GM18951 (cell line): ENCODE results near the gene SPEG.

Experiments used
- POLR2A ChIP-seq: IDR thresholded peaks from 4 replicates; pipeline ENCODE4 v1.6.1; 2011; ENCODE audit warnings: mild to moderate bottlenecking; ENCODE audit not compliant: insufficient read length, insufficient read depth; ENCODE audit errors: extremely low read depth
- in situ Hi-C: fragments of 300-500 bp; cut with MboI; formaldehyde crosslinking; loops from one replicate; pipeline ENCODE4 v1.12.0; 2022; ENCODE audit warnings: low sequenced_read_pairs, mixed read lengths, inconsistent platforms; ENCODE audit not compliant: unreplicated experiment

SPEG gene

DNA sequence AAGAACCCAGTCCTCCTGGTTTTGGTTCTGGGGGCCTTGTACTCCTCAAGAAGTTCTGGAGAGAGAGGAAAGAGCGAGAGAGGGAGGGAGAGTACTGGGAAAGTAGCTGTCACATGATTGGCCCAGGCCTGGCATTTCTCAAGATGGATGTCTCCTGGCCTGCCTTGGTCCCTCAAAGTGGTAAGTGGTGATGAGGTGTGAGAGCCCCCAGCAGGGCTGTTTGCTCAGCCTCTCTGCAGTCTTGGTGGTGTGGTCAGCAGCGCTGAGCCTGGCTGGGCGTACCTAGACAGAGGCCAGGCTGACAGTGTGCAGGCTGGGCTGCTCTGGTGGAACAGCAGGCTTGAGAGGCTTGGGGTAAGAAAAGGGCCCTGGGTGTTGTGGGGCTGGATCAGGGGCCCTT, 2.5 kb downstream of the SPEG start:
- TF ChIP-seq POLR2A, result no peak
- in situ Hi-C loops, result no loop called here

DNA sequence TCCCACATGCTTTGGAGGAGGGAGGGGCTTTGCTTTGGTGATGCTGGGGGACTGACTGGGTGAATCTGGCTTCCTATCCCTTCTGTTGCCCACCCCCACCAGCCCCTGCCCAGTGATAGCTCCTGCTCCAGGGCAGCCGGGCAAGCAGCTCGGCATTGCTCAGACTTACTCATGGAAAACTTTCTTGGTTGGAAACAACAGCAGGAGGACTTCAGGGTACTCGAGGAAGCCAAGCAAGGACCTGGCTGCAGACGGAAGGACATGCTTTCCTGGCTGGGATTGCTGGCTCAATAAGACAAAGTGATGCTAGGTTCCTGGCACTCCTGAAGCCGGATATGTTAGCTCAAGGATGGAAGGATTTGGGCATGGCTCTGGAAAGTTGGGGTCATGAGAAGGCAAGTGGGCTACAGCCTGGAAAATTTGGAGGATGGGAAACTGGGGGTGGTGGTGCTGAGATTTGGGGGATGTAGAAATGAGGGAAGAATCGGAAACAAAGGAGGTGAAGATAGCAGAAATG, 3.1 kb downstream of the SPEG start:
- TF ChIP-seq POLR2A, result no peak
- in situ Hi-C loops, result no loop called here

DNA sequence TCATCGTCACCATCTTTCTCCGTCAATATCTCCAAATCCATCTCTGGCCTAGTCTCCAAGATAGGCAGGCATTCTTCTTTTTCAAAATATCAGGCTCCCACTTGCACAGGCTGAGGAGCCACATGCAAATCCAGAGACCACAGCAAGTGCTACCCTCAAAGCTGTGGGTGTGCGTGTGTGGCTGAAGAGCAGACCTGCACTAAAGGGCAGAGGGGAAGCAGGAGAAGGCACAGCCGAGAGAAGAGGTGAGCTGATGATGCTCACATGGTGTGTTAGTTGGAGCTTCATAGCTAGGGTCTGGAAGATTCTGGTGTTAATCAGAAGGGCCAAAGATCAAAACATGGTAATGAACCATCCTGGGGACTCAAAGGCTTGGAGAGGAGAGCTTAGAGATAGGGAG, 3.8 kb downstream of the SPEG start:
- no peak for TF ChIP-seq POLR2A
- in situ Hi-C loops, result no loop called here

DNA sequence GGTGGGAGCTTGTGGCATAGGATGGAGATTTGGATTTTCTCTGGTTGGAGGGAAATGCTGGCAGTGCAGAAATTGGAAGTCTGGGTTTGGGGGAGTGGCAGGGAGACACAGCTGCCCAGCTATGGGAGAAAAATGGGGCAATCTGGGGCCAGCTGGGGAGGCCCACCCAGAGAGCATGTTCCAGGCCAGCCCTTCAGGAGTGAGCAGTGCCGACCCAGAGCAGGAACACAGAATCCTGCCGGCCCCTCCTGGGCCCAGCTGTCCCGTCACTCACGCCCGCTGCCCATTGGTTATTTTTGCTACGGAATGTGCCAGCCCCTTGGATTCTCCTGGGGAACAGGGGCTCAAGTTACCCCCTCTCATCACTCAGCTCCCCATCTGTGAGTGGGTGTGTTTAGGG, 4.9 kb downstream of the SPEG start:
- in situ Hi-C loops, result no loop called here
- TF ChIP-seq POLR2A, result no peak

DNA sequence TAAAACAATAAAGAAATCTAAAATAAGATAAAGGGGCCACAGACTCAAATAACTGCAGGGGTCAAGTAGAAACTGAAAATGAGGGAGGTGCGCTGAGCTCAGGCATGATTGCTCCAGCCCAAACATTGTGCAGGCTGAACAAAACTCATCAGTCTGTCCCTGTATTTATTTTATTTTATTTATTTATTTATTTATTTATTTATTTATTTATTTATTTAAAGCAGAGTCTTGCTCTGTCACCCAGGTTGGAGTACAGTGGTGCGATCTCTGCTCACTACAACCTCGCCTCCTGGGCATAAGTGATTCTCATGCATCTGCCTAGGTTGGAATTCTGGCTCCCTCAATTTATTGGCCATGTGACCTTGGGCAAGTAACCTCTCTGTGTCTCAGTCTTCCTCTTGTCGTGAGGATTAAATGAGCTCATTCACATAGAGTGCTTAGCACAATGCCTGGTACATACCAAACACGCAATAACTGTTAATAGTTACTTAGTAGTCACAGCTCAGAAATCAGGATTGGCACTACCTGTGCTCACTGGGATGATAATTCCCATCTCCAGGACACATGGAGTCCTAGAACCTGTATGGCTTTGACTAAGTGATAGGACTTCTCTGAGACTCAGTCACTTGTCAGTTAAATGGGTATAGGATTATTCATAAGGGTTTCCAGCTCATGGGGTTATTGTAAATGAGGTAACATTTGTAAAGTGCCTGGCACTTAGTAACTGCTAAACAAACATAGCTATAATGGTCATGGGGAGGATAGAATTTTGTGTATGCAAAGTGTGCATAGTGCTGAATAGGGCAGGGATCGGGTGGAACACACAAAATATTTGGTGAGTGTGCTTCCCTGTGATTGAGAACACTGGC, 6.0 kb downstream of the SPEG start:
- in situ Hi-C loops, result no loop called here
- no peak for TF ChIP-seq POLR2A

DNA sequence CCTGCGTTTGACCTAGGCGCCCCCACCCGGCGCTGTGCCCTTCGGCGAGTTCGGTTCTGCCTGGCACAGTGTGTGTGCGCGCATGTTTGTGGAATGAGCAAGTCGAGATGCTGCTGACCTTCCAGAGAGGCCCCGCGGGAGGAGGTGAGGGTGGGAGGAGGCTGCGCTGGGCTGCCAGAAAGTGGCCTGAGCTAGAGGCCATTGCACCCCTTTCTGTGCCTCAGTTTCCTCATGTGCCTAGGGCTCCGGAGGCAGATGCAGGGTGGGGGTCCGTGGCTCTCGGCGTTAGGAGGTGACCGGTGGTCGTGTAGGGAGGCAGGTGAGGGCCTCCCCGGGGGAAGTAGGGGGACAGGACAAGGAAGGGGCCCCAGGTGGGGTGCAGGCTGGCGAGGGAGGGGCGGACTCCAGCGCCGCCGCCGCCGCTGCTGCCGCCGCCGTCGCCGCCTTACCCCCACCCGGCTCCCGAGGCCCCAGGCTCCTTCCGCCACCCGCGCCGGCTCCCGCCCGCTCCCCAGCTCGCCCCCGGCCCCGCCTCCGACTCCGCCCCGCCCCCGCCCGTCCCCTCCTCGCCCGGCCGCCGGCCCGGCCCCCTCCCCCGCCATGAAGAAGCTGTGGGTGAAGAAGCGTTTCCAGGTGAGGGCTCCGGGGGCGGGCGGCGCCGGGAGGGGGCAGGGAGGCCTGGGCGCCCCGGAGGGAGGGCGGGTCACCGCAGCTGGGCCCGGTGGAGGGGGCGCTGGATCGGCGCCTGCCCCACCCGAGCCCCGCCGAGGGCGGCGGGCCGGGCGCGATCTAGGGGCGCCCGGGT, 7.0 kb downstream of the SPEG start:
- TF ChIP-seq POLR2A, result no peak

DNA sequence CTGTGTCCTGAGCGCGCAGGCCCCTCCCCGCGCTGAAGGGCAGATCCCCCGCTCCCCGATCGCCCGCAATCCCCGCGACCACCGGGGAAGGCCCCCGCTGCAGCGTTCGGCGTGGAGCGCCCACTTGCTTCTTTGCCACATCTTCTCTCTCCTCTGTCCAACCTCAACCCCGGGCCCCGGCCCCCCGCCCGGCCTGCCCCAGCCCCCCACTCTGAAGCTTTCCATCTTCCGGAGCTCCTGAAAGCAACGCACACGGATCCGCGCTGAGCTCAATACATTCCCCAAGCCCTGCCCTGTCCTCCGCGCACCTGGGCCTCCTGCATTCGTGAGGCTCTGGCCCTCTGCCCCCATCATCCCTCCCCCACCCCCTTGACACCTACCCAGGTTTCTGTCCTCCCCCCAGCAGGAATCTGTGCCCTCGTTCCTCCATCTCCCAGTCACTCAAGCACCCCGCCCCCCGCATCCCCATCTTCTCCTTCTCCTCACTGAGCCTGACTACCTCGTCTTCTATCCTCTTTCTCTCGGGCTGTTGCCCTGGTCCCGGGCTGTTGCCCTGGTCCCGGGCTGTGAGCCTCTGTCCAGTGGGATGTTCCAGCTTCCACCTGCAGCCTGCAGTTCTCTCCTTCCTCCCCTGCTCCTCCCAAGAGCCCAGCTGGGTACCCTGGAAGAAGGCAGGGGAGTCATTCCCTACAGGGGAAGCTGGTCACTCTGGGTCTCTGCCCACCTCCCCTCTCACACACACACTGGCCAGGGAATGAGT, 7.8 kb downstream of the SPEG start:
- TF ChIP-seq POLR2A, result no peak
- in situ Hi-C loops, result no loop called here

More for the DNA sequence above, 7.0 kb downstream of the SPEG start:
- in situ Hi-C loops, result no loop called here

DNA sequence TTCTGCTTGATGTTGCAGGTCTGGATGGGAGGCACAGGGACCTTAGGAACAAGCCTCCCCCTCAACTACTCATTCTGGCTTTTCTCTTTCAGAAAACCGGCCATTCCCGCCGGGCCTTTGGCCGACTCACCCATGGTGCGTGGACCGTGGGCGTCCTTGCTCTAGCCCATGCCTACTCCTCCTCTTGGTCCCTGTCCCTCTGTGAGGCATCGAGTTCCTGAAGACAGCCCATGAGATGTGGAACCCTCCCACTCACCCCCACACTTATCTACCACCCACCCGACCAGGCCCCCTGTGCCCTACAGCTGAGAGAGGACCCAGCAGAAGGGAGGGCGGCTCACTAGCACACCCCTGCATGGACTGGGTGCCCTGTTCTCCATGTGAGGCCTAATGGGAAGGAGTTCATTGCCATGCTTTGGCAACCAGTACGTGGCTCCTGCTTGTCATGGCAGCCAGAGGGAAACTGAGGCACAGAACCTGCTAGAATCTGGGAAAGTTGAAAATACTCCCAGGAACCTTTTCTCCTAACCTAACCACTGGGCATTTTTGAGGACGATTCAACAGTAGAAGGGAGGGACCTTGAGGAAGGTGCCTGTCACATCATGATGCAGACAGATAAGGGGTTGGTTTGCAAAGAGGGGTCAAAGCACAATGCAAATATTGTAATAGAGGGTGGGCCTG, 8.5 kb downstream of the SPEG start:
- TF ChIP-seq POLR2A, result no peak
- in situ Hi-C loops, result no loop called here

DNA sequence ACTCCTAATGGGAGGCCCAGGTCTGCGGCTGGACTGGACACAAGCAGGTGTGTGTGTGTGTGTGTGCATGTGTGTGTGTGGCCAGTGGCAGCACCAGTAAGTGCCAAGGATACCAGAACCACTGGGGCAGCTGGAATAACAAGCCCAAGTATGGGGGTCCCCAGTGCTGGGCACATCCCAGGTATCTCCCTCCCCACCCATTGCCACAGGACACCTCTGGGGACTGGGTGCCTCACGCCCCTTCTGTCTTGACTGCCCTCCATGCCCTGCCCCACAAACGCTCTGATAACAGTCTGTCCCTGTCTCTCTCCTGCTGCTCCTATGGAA, 9.0 kb downstream of the SPEG start:
- in situ Hi-C loops, result no loop called here
- no peak for TF ChIP-seq POLR2A

DNA sequence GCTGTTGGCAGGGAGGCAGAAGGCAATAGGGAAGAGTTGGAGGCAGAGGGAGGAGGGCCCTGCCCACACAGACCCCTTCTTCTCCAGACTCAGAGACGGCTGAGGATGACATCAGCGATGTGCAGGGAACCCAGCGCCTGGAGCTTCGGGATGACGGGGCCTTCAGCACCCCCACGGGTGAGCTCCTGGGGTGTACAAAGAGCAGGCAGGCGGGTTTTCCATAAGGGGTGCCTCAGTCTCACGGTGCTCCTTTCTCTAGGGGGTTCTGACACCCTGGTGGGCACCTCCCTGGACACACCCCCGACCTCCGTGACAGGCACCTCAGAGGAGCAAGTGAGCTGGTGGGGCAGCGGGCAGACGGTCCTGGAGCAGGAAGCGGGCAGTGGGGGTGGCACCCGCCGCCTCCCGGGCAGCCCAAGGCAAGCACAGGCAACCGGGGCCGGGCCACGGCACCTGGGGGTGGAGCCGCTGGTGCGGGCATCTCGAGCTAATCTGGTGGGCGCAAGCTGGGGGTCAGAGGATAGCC, 10.0 kb downstream of the SPEG start:
- in situ Hi-C loops, result no loop called here
- TF ChIP-seq POLR2A, result no peak

DNA sequence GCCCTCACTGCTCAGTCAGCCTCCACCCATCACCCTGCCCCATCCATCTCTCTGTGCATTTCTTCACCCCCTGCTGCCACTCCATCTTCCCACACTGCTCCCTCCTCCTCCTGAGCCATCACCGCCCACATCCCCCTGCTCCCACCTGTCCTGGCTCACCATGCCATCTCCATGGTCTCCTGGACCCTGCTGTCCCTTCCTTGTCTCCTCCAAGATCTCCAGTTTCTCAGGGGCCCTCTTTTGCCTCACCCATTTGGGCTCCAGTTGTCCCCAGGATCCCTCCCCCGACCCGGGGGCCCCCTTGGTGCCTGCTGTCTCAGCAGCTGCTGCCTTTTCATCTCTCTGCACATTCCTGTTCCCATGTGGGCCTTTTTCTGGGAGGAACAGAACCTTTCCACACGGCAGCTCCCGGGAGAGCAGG, 10.6 kb downstream of the SPEG start:
- TF ChIP-seq POLR2A, result no peak
- in situ Hi-C loops, result no loop called here

DNA sequence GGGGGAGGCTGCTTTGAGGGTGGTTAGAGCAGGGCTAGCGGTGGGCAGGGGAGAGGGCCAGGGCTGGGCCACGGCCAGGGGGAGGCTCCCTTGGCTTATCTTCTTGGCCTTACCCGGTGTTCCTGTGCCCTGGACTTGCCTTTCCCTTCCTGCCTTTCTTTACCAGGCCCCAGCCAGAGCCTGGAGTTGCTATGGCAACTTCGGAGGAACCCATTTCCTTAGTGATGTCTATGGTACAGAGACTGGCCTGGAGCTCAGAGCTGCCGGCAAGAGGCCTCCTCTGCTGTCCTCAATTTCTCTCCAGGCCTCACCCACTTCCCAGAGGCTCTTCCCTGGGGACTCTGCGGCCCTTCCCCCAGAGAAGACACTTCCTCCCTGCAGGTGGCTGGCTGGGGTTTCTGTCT, 11.5 kb downstream of the SPEG start:
- no peak for TF ChIP-seq POLR2A
- in situ Hi-C loops, result no loop called here

DNA sequence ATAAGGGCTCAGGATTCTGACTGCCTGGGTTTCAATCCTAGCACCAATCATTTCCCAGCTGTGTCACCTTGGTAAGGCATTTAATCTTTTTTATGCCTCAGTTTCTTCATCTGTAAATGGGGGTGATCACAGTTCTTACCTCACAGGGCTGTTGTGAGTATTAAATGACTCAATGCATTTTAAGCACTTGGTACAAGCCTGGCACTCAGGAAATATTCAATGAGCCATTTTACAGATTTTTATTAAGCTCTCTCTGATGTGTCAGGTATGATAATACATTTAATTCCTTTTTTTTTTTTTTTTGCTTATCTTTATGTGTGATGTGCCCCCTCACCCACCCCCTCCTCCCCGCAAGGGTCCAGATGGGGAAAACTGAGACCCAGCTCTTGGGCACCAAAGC, 12.0 kb downstream of the SPEG start:
- in situ Hi-C loops, result no loop called here
- no peak for TF ChIP-seq POLR2A
